Neural progenitor cell (in vitro differentiated cells): ENCODE measurements around the gene SENP2.

Source experiments
- EZH2 ChIP-seq: fragments of 200-600 bp; sonication (generic); IDR thresholded peaks from 2 replicates; pipeline ENCODE4 v1.6.1; 2017; ENCODE audit warnings: antibody characterized with exemption, mild to moderate bottlenecking, moderate library complexity
- EZH2phosphoT487 ChIP-seq: fragments of 200-600 bp; sonication (generic); IDR thresholded peaks from 2 replicates; pipeline ENCODE4 v1.6.1; 2017; ENCODE audit warnings: antibody characterized with exemption
- TF ChIP-seq, protein P1 (sequence below): fragments of 200-600 bp; sonication (generic); IDR thresholded peaks from 2 replicates; pipeline ENCODE4 v1.5.1; 2017; ENCODE audit warnings: antibody characterized with exemption, mild to moderate bottlenecking

DNA sequence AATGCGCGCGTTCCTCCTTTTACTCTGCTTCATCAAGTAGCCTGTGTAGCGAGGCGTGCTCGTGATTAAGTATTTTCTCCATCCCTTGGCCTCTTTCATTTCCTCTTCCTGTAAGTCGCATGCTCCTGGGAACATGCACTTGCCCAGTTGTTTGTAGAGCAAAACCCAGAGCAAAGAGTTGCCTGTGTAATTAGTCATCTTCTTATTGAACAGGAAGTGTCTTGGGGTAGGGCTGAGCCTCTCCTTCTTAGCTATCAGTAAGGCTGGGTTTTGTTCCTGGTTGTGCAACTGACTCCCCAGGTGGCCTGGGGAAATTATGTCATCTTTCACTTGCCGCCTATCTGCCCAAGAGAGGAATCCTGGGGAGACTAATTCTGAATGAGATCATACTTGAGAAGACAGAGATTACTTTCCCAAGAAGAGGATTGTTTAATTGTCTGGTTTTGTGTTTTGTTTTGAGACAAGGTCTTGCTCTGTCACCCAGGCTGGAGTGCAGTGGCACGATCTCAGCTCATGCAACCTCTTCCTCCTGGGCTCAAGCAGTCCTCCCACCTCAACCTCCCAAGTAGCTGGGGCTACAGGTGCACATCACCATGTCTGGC lies 48.6 kb upstream of the SENP2 start:
- TF ChIP-seq, protein P1, sequence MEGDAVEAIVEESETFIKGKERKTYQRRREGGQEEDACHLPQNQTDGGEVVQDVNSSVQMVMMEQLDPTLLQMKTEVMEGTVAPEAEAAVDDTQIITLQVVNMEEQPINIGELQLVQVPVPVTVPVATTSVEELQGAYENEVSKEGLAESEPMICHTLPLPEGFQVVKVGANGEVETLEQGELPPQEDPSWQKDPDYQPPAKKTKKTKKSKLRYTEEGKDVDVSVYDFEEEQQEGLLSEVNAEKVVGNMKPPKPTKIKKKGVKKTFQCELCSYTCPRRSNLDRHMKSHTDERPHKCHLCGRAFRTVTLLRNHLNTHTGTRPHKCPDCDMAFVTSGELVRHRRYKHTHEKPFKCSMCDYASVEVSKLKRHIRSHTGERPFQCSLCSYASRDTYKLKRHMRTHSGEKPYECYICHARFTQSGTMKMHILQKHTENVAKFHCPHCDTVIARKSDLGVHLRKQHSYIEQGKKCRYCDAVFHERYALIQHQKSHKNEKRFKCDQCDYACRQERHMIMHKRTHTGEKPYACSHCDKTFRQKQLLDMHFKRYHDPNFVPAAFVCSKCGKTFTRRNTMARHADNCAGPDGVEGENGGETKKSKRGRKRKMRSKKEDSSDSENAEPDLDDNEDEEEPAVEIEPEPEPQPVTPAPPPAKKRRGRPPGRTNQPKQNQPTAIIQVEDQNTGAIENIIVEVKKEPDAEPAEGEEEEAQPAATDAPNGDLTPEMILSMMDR, result no peak
- TF ChIP-seq EZH2 (no peak), EZH2phosphoT487 (no peak)
